Middle frontal gyrus (tissue), 1 donor: ENCODE data around the gene SPINK4.
A peak's percentile ranks its signal among the peaks of the same experiment; 100 is the strongest.

Source experiments
- DNase-seq: peaks from one replicate; pipeline ENCODE4 v3.0.0-alpha.2; 2015; ENCODE audit warnings: low spot score; ENCODE audit errors: extremely low spot score

Gene SPINK4

GRCh38 chr9:33239921-33240320 lies at the start of gene SPINK4:
Gene SPINK4, plus strand, starts transcription at chr9:33240167. Its CDS starts 42 bp downstream, at chr9:33240209.
- DNase-seq, result no peak

- DNase-seq, result no peak
Measured at GRCh38 chr9:33192493-33193255, 47.3 kb upstream of the SPINK4 start.

GRCh38 chr9:33193818-33194217 lies 46.1 kb upstream of the SPINK4 start:
- DNase-seq, result no peak

GRCh38 chr9:33196736-33197135 lies 43.2 kb upstream of the SPINK4 start:
- no peak for DNase-seq

GRCh38 chr9:33197279-33198152 lies 42.5 kb upstream of the SPINK4 start:
- no peak for DNase-seq

GRCh38 chr9:33198165-33198564 lies 41.8 kb upstream of the SPINK4 start:
- DNase-seq, result no peak

- no peak for DNase-seq
Measured at GRCh38 chr9:33202018-33202417, 37.9 kb upstream of the SPINK4 start.

GRCh38 chr9:33202552-33203201 lies 37.3 kb upstream of the SPINK4 start:
- no peak for DNase-seq

GRCh38 chr9:33209394-33209793 lies 30.6 kb upstream of the SPINK4 start:
- DNase-seq, result no peak

GRCh38 chr9:33210006-33210715 lies 29.8 kb upstream of the SPINK4 start:
- DNase-seq, result no peak

- no peak for DNase-seq
Measured at GRCh38 chr9:33211695-33212393, 28.1 kb upstream of the SPINK4 start.

GRCh38 chr9:33220681-33221567 lies 19.0 kb upstream of the SPINK4 start:
- DNase-seq, result no peak

- no peak for DNase-seq
Measured at GRCh38 chr9:33221568-33221884, 18.4 kb upstream of the SPINK4 start.

GRCh38 chr9:33222031-33222430 lies 17.9 kb upstream of the SPINK4 start:
- DNase-seq, result no peak

GRCh38 chr9:33223696-33224095 lies 16.3 kb upstream of the SPINK4 start:
- no peak for DNase-seq

GRCh38 chr9:33225319-33226147 lies 14.4 kb upstream of the SPINK4 start:
- DNase-seq, result peak; percentile 78

GRCh38 chr9:33227008-33227398 lies 13.0 kb upstream of the SPINK4 start:
- DNase-seq, result no peak

- DNase-seq, result no peak
Measured at GRCh38 chr9:33227741-33228140, 12.2 kb upstream of the SPINK4 start.

GRCh38 chr9:33228606-33229005 lies 11.4 kb upstream of the SPINK4 start:
- no peak for DNase-seq
